GM18909 (cell line): ENCODE measurements around the gene GPBP1L1.
"Not testable (repeated sequence)": the region's sequence is repeated elsewhere in the genome, so short reads cannot be mapped to it uniquely, and the experiment has no call there.

Experiments
- ATAC-seq: cut with Tn5 transposase; IDR thresholded peaks from one replicate; pipeline ENCODE4 v1.9.1; 2021; ENCODE audit warnings: mild to moderate bottlenecking; ENCODE audit not compliant: unreplicated experiment, poor library complexity

Gene GPBP1L1

GRCh38 chr1:45684402-45684801 is 1.9 kb downstream of the GPBP1L1 start:
- no peak for ATAC-seq

- no peak for ATAC-seq
Observed at GRCh38 chr1:45682942-45683341, 3.4 kb downstream of the GPBP1L1 start.

GRCh38 chr1:45679123-45679522 is 7.2 kb downstream of the GPBP1L1 start:
- ATAC-seq = no peak

- no peak for ATAC-seq
Observed at GRCh38 chr1:45678489-45678888, 7.8 kb downstream of the GPBP1L1 start.

GRCh38 chr1:45677751-45678245 is 8.5 kb downstream of the GPBP1L1 start:
- no peak for ATAC-seq

GRCh38 chr1:45676553-45676952 is 9.8 kb downstream of the GPBP1L1 start:
- not testable (repeated sequence) for ATAC-seq

- no peak for ATAC-seq
Observed at GRCh38 chr1:45674478-45674877, 11.9 kb downstream of the GPBP1L1 start.

GRCh38 chr1:45673956-45674355 is 12.4 kb downstream of the GPBP1L1 start:
- ATAC-seq = no peak

GRCh38 chr1:45669859-45670655 is 16.3 kb downstream of the GPBP1L1 start:
- no peak for ATAC-seq

GRCh38 chr1:45669379-45669778 is 17.0 kb downstream of the GPBP1L1 start:
- no peak for ATAC-seq

- no peak for ATAC-seq
Observed at GRCh38 chr1:45668526-45668925, 17.8 kb downstream of the GPBP1L1 start.

GRCh38 chr1:45667321-45668111 is 18.8 kb downstream of the GPBP1L1 start:
- no peak for ATAC-seq

GRCh38 chr1:45666836-45667235 is 19.5 kb downstream of the GPBP1L1 start:
- ATAC-seq = no peak

- ATAC-seq = no peak
Observed at GRCh38 chr1:45660336-45660735, 26.0 kb downstream of the GPBP1L1 start.

GRCh38 chr1:45659222-45659621 is 27.1 kb downstream of the GPBP1L1 start:
- ATAC-seq = no peak

- no peak for ATAC-seq
Observed at GRCh38 chr1:45658171-45658570, 28.2 kb downstream of the GPBP1L1 start.

GRCh38 chr1:45656573-45657226 is 29.6 kb downstream of the GPBP1L1 start:
- ATAC-seq = no peak

- no peak for ATAC-seq
Observed at GRCh38 chr1:45654540-45655280, 31.6 kb downstream of the GPBP1L1 start.

- no peak for ATAC-seq
Observed at GRCh38 chr1:45647248-45648021, 38.9 kb downstream of the GPBP1L1 start.
